Dermis microvascular lymphatic vessel endothelial cell (primary cell): ENCODE results near the gene ZC3H7B. TPM values are rescaled to one million over a fixed set of nuclear protein-coding genes. Genes with fewer than 3 reads are reported as not detected.

Experiments used
- total RNA-seq: library from RNA; depleted of rRNA; stranded (reverse); fragments of >200 nt; gene quantifications from 2 replicates; pipeline ENCODE4 v1.2.1, GENCODE V29; 2014

Gene ZC3H7B
- total RNA-seq, 1 donor from 2014 or later: 37.5 TPM

Other genes starting within 250 kb of the ZC3H7B start
- 21.2 and 49.6 TPM in 2 replicates for gene EP300, start 208.9 kb upstream of the ZC3H7B start, total RNA-seq
- 19.6 and 24.3 TPM in 2 replicates for gene L3MBTL2, start 96.2 kb upstream of the ZC3H7B start, total RNA-seq
- 0.64 and 1.3 TPM in 2 replicates for gene CHADL, start 60.6 kb upstream of the ZC3H7B start, total RNA-seq
- 65.1 and 72.2 TPM in 2 replicates for gene RANGAP1, start 15.3 kb upstream of the ZC3H7B start, total RNA-seq
- 3.0 and 4.2 TPM in 2 replicates for gene TEF, start 80.4 kb downstream of the ZC3H7B start, total RNA-seq
- 11.3 and 17.7 TPM in 2 replicates for gene TOB2, start 145.3 kb downstream of the ZC3H7B start, total RNA-seq
- 62.8 and 68.0 TPM in 2 replicates for gene PHF5A, start 167.2 kb downstream of the ZC3H7B start, total RNA-seq
- 66.5 and 93.9 TPM in 2 replicates for gene ACO2, start 167.6 kb downstream of the ZC3H7B start, total RNA-seq
- gene POLR3H, start 242.9 kb downstream of the ZC3H7B start, total RNA-seq: 11.8 and 14.4 TPM in 2 replicates